ENCODE results near the gene TRPV3. TPM values are rescaled to one million over a fixed set of nuclear protein-coding genes. Genes with fewer than 3 reads are reported as not detected.
A peak's percentile ranks its signal among the peaks of the same experiment; 100 is the strongest.

Gene TRPV3
- total RNA-seq, 4 donors from 2014 or later: 21.8 to 33.2 (median 25.1) TPM

DNA sequence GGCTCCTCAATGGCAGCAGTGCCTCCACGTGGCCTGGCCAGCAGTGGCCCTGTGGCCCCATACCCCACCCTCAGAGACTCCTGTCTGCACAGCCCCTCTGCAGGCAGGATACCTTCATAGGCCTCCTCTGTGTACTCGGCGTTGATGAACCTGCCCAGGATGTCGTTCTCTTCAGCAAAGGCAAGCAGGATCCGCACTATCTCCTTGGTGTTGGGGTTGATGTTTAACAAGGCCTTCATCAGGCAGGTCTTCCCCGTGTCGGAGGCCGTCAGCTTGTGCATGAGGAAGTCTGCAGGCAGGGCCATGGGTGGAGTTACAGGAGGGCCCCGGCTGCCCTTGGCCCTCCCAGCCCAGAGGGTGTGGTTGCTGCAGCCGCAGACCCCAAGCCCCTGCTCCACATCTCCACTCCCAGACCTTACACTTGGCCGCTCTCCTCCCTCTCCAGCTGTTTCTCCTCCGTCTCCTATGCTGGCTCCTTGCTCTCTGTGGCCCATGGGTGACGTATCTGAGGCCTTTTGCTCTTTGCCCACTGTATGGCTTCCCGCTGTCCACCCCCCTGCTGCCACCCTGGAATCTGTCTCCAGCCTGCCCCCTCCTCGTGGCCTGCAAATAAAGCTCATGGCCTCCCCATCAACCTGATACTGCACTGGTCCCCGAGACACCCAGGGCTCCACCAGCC, 15.1 kb downstream of the TRPV3 start:
- TF ChIP-seq CTCF (IDR thresholded peaks at IDR 0.05) (no peak), POLR2A (IDR thresholded peaks at IDR 0.05) (no peak)
- WGBS, 2 donors: 83 to 86% methylated on average over 16 of the region's 16 CpGs
- DNase-seq (ENCODE audit: low spot score in 2 of 2): no peak

GRCh38 chr17:3539881-3540540, 17.6 kb downstream of the TRPV3 start:
- DNase-seq (ENCODE audit: low spot score in 2 of 2): no peak
- intact Hi-C loops (cut with DNase I; ENCODE audit: low total_unique reads): no loop called here
- 77 to 80% methylated on average over 8 of the region's 8 CpGs for WGBS, 2 donors
- no peak overlapping the region for H3K4me3 ChIP-seq (ENCODE audit: low read depth, poor library complexity, severe bottlenecking)
- TF ChIP-seq CTCF (IDR thresholded peaks at IDR 0.05) (no peak), POLR2A (IDR thresholded peaks at IDR 0.05) (no peak)

More for the DNA sequence above, 15.1 kb downstream of the TRPV3 start:
- intact Hi-C loops (cut with DNase I; ENCODE audit: low total_unique reads): no loop called here
- H3K4me3 ChIP-seq (ENCODE audit: low read depth, poor library complexity, severe bottlenecking): no peak overlapping the region

GRCh38 chr17:3536716-3537115, 20.9 kb downstream of the TRPV3 start:
- TF ChIP-seq POLR2A (IDR thresholded peaks at IDR 0.05) (no peak), CTCF (IDR thresholded peaks at IDR 0.05) (no peak)
- DNase-seq (ENCODE audit: low spot score in 2 of 2): no peak
- no peak overlapping the region for H3K4me3 ChIP-seq (ENCODE audit: low read depth, poor library complexity, severe bottlenecking)
- intact Hi-C loops (cut with DNase I; ENCODE audit: low total_unique reads): no loop called here
- WGBS, 2 donors: 81 to 89% methylated on average over 5 of the region's 5 CpGs

- peak in 1 of 2 donors; percentile 90 for DNase-seq (ENCODE audit: low spot score in 2 of 2)
- intact Hi-C loops (cut with DNase I; ENCODE audit: low total_unique reads): no loop called here
- TF ChIP-seq POLR2A (IDR thresholded peaks at IDR 0.05) (no peak), CTCF (IDR thresholded peaks at IDR 0.05) (no peak)
- no peak overlapping the region for H3K4me3 ChIP-seq (ENCODE audit: low read depth, poor library complexity, severe bottlenecking)
- WGBS, 2 donors: 1 to 11% methylated on average over 27 to 38 of the region's 44 CpGs
Measured at GRCh38 chr17:3535253-3535995, 22.2 kb downstream of the TRPV3 start.

GRCh38 chr17:3534881-3535252, 22.7 kb downstream of the TRPV3 start:
- DNase-seq (ENCODE audit: low spot score in 2 of 2): no peak
- WGBS, 2 donors: 12 to 17% methylated on average over 3 of the region's 3 CpGs
- no peak for TF ChIP-seq POLR2A (IDR thresholded peaks at IDR 0.05)
- TF ChIP-seq CTCF (IDR thresholded peaks at IDR 0.05): no peak
- no peak overlapping the region for H3K4me3 ChIP-seq (ENCODE audit: low read depth, poor library complexity, severe bottlenecking)
- intact Hi-C loops (cut with DNase I; ENCODE audit: low total_unique reads): no loop called here

Measured in lower leg skin (tissue), 4 donors.